ENCODE measurements around the gene GZMA. TPM values are rescaled to one million over a fixed set of nuclear protein-coding genes. Genes with fewer than 3 reads are reported as not detected.

The GZMA gene
- total RNA-seq, result not detected

DNA sequence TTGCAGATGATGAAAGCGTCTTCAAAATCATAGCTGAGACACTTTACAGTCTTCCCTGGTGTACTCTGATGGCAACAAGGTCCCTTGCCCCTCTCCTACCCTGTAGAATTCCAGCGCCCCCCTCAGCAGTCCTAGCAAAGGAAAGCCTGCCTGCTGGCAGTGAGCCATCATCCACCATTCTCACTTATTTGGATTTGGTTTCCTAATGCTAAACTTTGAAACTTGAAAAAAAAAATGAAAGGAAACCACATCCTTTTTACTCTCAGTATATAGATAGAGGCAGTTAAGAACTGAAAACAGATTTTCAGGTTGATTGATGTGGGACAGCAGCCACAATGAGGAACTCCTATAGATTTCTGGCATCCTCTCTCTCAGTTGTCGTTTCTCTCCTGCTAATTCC is at the start of gene GZMA:
Gene GZMA (plus strand): TSS at position 299 of the 400 bp plus-strand sequence. CDS start 37 bp downstream, at position 336.
- H3K36me3 ChIP-seq, result no peaks in the 10 kb centered on the region
- no peaks in the 10 kb centered on the region for H3K9me3 ChIP-seq
- DNase-seq (ENCODE audit: low spot score in 2 of 2), result no peak
- no peaks in the 10 kb centered on the region for H3K4me1 ChIP-seq
- no peak within 1 kb of the TSS for H3K4me3 ChIP-seq
- no peak within 1 kb of the TSS for H3K27ac ChIP-seq
- H3K27me3 ChIP-seq, result no peaks in the 10 kb centered on the region
- intact Hi-C loops (cut with DNase I), result no loop called here
- TF ChIP-seq, protein P1, sequence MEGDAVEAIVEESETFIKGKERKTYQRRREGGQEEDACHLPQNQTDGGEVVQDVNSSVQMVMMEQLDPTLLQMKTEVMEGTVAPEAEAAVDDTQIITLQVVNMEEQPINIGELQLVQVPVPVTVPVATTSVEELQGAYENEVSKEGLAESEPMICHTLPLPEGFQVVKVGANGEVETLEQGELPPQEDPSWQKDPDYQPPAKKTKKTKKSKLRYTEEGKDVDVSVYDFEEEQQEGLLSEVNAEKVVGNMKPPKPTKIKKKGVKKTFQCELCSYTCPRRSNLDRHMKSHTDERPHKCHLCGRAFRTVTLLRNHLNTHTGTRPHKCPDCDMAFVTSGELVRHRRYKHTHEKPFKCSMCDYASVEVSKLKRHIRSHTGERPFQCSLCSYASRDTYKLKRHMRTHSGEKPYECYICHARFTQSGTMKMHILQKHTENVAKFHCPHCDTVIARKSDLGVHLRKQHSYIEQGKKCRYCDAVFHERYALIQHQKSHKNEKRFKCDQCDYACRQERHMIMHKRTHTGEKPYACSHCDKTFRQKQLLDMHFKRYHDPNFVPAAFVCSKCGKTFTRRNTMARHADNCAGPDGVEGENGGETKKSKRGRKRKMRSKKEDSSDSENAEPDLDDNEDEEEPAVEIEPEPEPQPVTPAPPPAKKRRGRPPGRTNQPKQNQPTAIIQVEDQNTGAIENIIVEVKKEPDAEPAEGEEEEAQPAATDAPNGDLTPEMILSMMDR (IDR thresholded peaks at IDR 0.05), result no peak

DNA sequence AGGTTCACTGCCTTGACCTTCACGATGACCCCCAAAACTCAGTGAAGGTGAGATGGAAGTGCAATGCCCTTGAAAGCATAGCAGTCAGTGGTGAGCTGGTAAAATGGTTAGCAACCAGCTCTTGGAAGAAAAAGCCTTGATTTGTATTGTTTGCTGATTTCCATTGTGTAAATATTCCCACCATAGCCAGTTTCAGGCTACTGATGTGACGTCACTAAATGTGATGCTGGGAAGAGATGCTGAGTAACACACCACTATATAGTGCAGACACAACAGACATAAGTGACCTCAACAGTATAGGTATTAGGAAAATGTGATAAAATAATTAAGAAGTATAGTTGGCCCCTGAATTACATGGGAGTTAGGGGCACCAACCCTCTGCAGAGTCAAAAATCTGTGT is 47.3 kb upstream of the GZMA start:
- TF ChIP-seq, protein P1 (IDR thresholded peaks at IDR 0.05), result no peak

DNA sequence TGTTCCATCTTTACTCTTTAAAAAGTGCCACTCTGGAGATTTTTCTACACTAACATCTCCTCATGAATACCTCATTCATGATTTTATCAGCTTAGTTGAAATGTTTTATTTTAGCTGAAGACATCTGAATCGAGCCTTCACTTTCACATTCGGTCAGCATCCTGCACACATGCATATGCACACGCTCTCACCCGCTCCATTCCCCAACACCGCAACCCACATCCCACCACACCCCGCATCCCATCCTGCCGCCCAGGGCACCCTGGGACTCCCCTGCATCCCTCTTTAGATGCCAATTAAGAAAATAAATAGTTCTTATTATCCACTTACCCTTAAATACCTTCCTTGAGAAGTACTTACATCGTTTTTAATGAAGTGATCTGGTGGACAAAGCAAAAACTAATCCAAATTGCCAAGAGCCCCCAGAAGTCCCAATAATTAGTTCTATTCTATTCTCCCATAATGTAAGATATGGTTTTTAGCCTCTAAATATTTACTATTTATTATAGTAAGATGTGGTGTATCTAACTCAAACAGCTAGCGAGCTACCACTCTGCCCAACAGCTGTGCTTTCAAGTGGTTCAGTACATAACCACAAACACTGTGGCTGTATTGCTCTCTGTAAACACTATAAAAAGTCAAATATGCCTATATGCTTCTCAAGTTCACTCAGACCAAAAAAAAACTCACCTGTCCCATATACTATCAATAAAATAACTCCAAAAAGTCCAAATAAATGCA is 40.2 kb upstream of the GZMA start:
- Histone ChIP-seq H3K27me3 (no peaks in the 10 kb centered on the region), H3K4me3 (no peak overlapping the region), H3K9me3 (no peaks in the 10 kb centered on the region), H3K4me1 (no peaks in the 10 kb centered on the region), H3K36me3 (no peaks in the 10 kb centered on the region), H3K27ac (no peak overlapping the region)
- DNase-seq (ENCODE audit: low spot score in 2 of 2), result no peak
- intact Hi-C loops (cut with DNase I), result no loop called here
- TF ChIP-seq, protein P1 (IDR thresholded peaks at IDR 0.05), result no peak

More for the DNA sequence above, 47.3 kb upstream of the GZMA start:
- Histone ChIP-seq H3K9me3 (no peaks in the 10 kb centered on the region), H3K36me3 (no peaks in the 10 kb centered on the region), H3K4me3 (no peak overlapping the region), H3K27me3 (no peaks in the 10 kb centered on the region), H3K4me1 (no peaks in the 10 kb centered on the region), H3K27ac (no peak overlapping the region)
- intact Hi-C loops (cut with DNase I), result no loop called here
- no peak for DNase-seq (ENCODE audit: low spot score in 2 of 2)

DNA sequence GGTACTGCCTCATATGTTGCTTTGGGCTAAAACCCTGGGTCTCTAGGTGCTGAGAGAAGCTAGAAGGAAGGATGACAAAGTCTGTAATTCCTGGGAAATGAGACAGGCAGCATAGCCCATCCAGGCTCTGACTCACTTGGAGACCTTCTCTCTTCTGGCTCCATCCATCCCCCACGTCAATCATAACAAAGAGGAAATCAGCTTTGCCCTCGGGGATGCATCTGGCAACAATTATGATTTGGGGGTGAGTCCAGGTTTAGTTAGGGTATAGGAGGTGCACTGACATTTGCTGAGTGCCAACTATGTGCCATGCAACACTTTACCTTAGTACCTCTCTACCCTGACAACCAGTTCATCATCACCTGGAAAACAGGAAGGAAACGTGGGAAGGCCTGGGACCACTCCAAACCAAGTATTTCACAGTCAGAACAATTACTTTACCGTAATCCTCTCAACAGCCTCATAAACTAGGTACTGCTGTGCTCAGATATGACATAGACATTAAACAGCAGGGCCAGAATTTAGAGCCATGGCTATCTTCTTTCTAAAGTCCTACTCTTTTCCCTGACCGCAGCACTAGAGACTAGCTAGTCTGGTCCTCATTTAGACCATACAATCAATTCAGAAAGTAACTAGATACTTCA is 39.1 kb upstream of the GZMA start:
- no peaks in the 10 kb centered on the region for H3K4me1 ChIP-seq
- TF ChIP-seq, protein P1 (IDR thresholded peaks at IDR 0.05), result no peak
- no peaks in the 10 kb centered on the region for H3K36me3 ChIP-seq
- no peaks in the 10 kb centered on the region for H3K9me3 ChIP-seq
- no peaks in the 10 kb centered on the region for H3K27me3 ChIP-seq
- no peak overlapping the region for H3K27ac ChIP-seq
- intact Hi-C loops (cut with DNase I), result no loop called here
- H3K4me3 ChIP-seq, result no peak overlapping the region
- no peak for DNase-seq (ENCODE audit: low spot score in 2 of 2)

DNA sequence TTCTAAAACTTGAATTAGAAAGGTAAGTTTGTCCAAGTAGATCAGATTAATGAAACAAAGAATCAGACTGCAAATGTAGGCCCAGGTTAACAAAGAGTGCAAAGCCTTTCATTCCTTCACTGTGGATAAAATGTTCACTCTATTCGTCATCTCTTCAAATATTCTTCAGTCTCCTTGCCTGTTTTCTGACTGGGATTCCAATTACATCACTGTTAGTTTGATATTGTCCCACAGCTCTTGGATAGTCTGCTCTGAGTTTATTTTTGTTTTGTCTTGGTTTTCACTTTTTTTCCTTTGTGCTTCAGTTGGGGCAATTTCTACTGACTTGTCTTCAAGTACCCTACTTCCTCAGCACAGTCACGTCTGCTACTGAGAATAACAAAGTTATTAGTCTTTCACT is 38.5 kb upstream of the GZMA start:
- H3K27me3 ChIP-seq, result no peaks in the 10 kb centered on the region
- no peaks in the 10 kb centered on the region for H3K36me3 ChIP-seq
- no peak for DNase-seq (ENCODE audit: low spot score in 2 of 2)
- intact Hi-C loops (cut with DNase I), result no loop called here
- H3K4me1 ChIP-seq, result no peaks in the 10 kb centered on the region
- TF ChIP-seq, protein P1 (IDR thresholded peaks at IDR 0.05), result no peak
- no peak overlapping the region for H3K27ac ChIP-seq
- H3K4me3 ChIP-seq, result no peak overlapping the region
- no peaks in the 10 kb centered on the region for H3K9me3 ChIP-seq

Data from ascending aorta (tissue), 2 donors.